K562 (cell line): ENCODE measurements around the gene ATG13. TPM values are rescaled to one million over a fixed set of nuclear protein-coding genes. Genes with fewer than 3 reads are reported as not detected.
A peak's percentile ranks its signal among the peaks of the same experiment; 100 is the strongest.

Experiments
- ATAC-seq: fragments of 200-7000 bp; cut with Tn5 transposase; 3 replicates; pipeline ENCODE4 v1.9.1; 2020; ENCODE audit warnings: moderate library complexity
- BruUV-seq: library from RNA; stranded (reverse); fragments of 400-500 nt; replicated peaks from 2 replicates; lab custom pipeline; 2021; lab: Mats Ljungman, UMichigan
- CTCF ChIA-PET: fragments of 300-600 bp; formaldehyde crosslinking; extraction: SDS; loops from one replicate; lab custom pipeline; 2021; ENCODE audit warnings: low intra/inter-chr PET ratio; lab: Yijun Ruan, JAX
- POLR2A ChIA-PET: fragments of 300-600, 350-650 bp; sonication (Branson Sonifier 250); formaldehyde crosslinking; extraction: SDS; loops from one replicate; lab custom pipeline; 2021; ENCODE audit warnings: antibody characterized with exemption, inconsistent platforms; lab: Yijun Ruan, JAX
- DNase-seq, 4 experiments: peaks; one replicate each; pipeline versions ENCODE4 v3.0.0 to v3.0.0-alpha.2; 2011 to 2018; ENCODE audit warnings: low spot score in 3 of 4, mixed read lengths in 3 of 4; ENCODE audit errors: extremely low read depth in 1 of 4
- FAIRE-seq: peaks from 2 replicates; lab custom pipeline; 2011; peaks lifted over from hg19 to GRCh38; lab: Jason Lieb, UNC
- H2AFZ ChIP-seq: 2 replicates; pipeline ENCODE4 v1.6.0; 2011; ENCODE audit warnings: low read depth, low read length, control low read depth, inconsistent platforms
- H3K27ac ChIP-seq: fragments of 200-600 bp; 3 replicates; pipeline ENCODE4 v1.8.0; 2011; ENCODE audit warnings: low read depth, mild to moderate bottlenecking, control low read depth, inconsistent platforms, low read length, moderate library complexity, mixed read lengths; ENCODE audit errors: extremely low read depth
- H3K27me3 ChIP-seq, 2 experiments: fragments of 300-600 bp in 1 of 2; 2 replicates in 1 of 2; 3 replicates in 1 of 2; pipeline versions ENCODE4 v1.6.0 to v1.8.0; 2011; ENCODE audit warnings: inconsistent platforms in 2 of 2, low read length in 2 of 2, mild to moderate bottlenecking in 1 of 2, mixed read lengths in 1 of 2, moderate library complexity in 1 of 2; ENCODE audit not compliant: control insufficient read depth in 2 of 2, insufficient read depth in 2 of 2
- H3K36me3 ChIP-seq: fragments of 300-600 bp; 3 replicates; pipeline ENCODE4 v1.8.0; 2011; ENCODE audit warnings: mild to moderate bottlenecking, low read length, inconsistent platforms; ENCODE audit not compliant: control insufficient read depth, insufficient read depth
- H3K4me1 ChIP-seq, 2 experiments: fragments of 200-600 bp in 1 of 2; replicated peaks in 1 of 2; 2 replicates in 1 of 2; 3 replicates in 1 of 2; pipeline versions ENCODE4 v1.5.1 to v1.8.0; 2011; ENCODE audit warnings: inconsistent platforms in 2 of 2, low read length in 2 of 2, mild to moderate bottlenecking in 1 of 2, mixed read lengths in 1 of 2, moderate library complexity in 1 of 2; ENCODE audit not compliant: control insufficient read depth in 2 of 2, insufficient read depth in 2 of 2
- H3K4me2 ChIP-seq: 2 replicates; pipeline ENCODE4 v1.6.1; 2011; ENCODE audit warnings: low read length, control low read depth, inconsistent platforms, mixed read lengths; ENCODE audit not compliant: insufficient read depth
- H3K4me3 ChIP-seq: fragments of 200-600 bp; sonication (generic), shearing (Covaris generic); 2 replicates; pipeline ENCODE4 v1.5.1; 2016; ENCODE audit warnings: control low read depth, inconsistent platforms
- H3K79me2 ChIP-seq: fragments of 200-600 bp; 3 replicates; pipeline ENCODE4 v1.8.0; 2011; ENCODE audit warnings: low read length, inconsistent platforms; ENCODE audit not compliant: control insufficient read depth, insufficient read depth
- H3K9ac ChIP-seq, 2 experiments: 2 replicates each; pipeline versions ENCODE4 v1.6.0 to v1.6.1; 2011; ENCODE audit warnings: low read depth in 2 of 2, low read length in 2 of 2, control low read depth in 1 of 2, inconsistent platforms in 1 of 2, mild to moderate bottlenecking in 1 of 2, mixed read lengths in 1 of 2; ENCODE audit not compliant: insufficient read depth in 1 of 2
- H3K9me1 ChIP-seq: one replicate; pipeline ENCODE4 v1.6.0; 2011; ENCODE audit warnings: inconsistent platforms, mild to moderate bottlenecking, low read length, moderate library complexity; ENCODE audit not compliant: control insufficient read depth, insufficient read depth
- H3K9me3 ChIP-seq: replicated peaks from 2 replicates; pipeline ENCODE4 v1.5.1; 2011; ENCODE audit warnings: low read depth, low read length, inconsistent platforms; ENCODE audit not compliant: control insufficient read depth, insufficient read depth
- H4K20me1 ChIP-seq: replicated peaks from 2 replicates; pipeline ENCODE4 v1.6.1; 2011; ENCODE audit warnings: low read length, inconsistent platforms, mixed read lengths; ENCODE audit not compliant: control insufficient read depth, insufficient read depth
- ARID1B ChIP-seq: fragments of 450-650 bp; IDR thresholded peaks from 2 replicates; pipeline ENCODE4 v1.6.1; 2016; ENCODE audit warnings: antibody characterized with exemption, mild to moderate bottlenecking, inconsistent platforms
- ELF4 ChIP-seq: fragments of 450-650 bp; formaldehyde crosslinking; IDR thresholded peaks from 2 replicates; pipeline ENCODE4 v1.4.0; 2022; ENCODE audit warnings: missing genetic modification characterization
- KDM4B ChIP-seq, 2 experiments: fragments of 450-650 bp in 1 of 2; sonication (generic) in 1 of 2; IDR thresholded peaks; 2 replicates each; pipeline ENCODE4 v1.6.1; 2016 to 2017; ENCODE audit warnings: borderline replicate concordance in 2 of 2, antibody characterized with exemption in 1 of 2, low read depth in 1 of 2, mild to moderate bottlenecking in 1 of 2
- MED1 ChIP-seq: sonication (generic); formaldehyde crosslinking; IDR thresholded peaks from 2 replicates; pipeline ENCODE4 v1.8.1; 2023; ENCODE audit warnings: missing genetic modification reagents, borderline replicate concordance
- MTA2 ChIP-seq: fragments of 450-650 bp; IDR thresholded peaks from 2 replicates; pipeline ENCODE4 v1.6.1; 2016; ENCODE audit warnings: low read depth
- MXI1 ChIP-seq: IDR thresholded peaks from 2 replicates; pipeline ENCODE4 v1.6.1; 2011; ENCODE audit warnings: low read depth, mild to moderate bottlenecking, improper control_type of control experiment, low read length
- NRF1 ChIP-seq, 2 experiments: fragments of 450-650 bp; IDR thresholded peaks in 1 of 2; conservative IDR thresholded peaks in 1 of 2; 2 replicates each; pipeline ENCODE4 v1.6.1; 2014; ENCODE audit warnings: mild to moderate bottlenecking in 2 of 2
- PATZ1 ChIP-seq: fragments of 250-450 bp; sonication (Bioruptor Pico); IDR thresholded peaks from 2 replicates; pipeline ENCODE4 v1.5.0; 2020; ENCODE audit warnings: mild to moderate bottlenecking, borderline replicate concordance
- PRPF4 ChIP-seq: fragments of 200-400 bp; formaldehyde crosslinking; IDR thresholded peaks from one replicate; pipeline ENCODE4 v1.6.1; 2017; ENCODE audit warnings: low read length, low read depth, mild to moderate bottlenecking; ENCODE audit not compliant: insufficient read depth, poor library complexity, severe bottlenecking
- RAD21 ChIP-seq, 2 experiments: fragments of 250-450 bp in 1 of 2; fragments of 450-650 bp in 1 of 2; sonication (Bioruptor Pico) in 1 of 2; formaldehyde crosslinking in 1 of 2; IDR thresholded peaks in 1 of 2; conservative IDR thresholded peaks in 1 of 2; 2 replicates each; pipeline versions ENCODE4 v1.4.0 to v1.8.0; 2020 to 2022; ENCODE audit warnings: mild to moderate bottlenecking in 2 of 2, moderate library complexity in 1 of 2
- TAL1 ChIP-seq: fragments of 450-650 bp; IDR thresholded peaks from 2 replicates; pipeline ENCODE4 v1.6.1; 2016; ENCODE audit warnings: mild to moderate bottlenecking
- ZFP30 ChIP-seq: fragments of 250-450 bp; sonication (Bioruptor Pico); IDR thresholded peaks from 2 replicates; pipeline ENCODE4 v1.8.0; 2022; ENCODE audit warnings: moderate library complexity, mild to moderate bottlenecking, inconsistent platforms, borderline replicate concordance
- ZNF124 ChIP-seq: sonication (generic); formaldehyde crosslinking; IDR thresholded peaks from 2 replicates; pipeline ENCODE4 v1.8.1; 2022; ENCODE audit warnings: missing genetic modification reagents
- ZNF23 ChIP-seq: fragments of 250-450 bp; sonication (Bioruptor Pico); IDR thresholded peaks from 2 replicates; pipeline ENCODE4 v1.4.0; 2020; ENCODE audit warnings: mild to moderate bottlenecking
- WGBS: fragments of 100-300 bp; shearing (Covaris generic); methylation state at CpG from one replicate; pipeline ENCODE4 v1.1.6; 2016; ENCODE audit warnings: low coverage, mixed read lengths; ENCODE audit not compliant: insufficient coverage; ENCODE audit errors: missing lambda C conversion rate; 5-methylcytosine and 5-hydroxymethylcytosine counted together
- in situ Hi-C: fragments of 300-500 bp; cut with MboI; formaldehyde crosslinking; loops from 4 replicates; pipeline ENCODE4 v1.15.0; 2018; ENCODE audit warnings: inconsistent platforms, mixed read lengths
- intact Hi-C: fragments of 100-400 bp; cut with micrococcal nuclease; formaldehyde crosslinking; loops from 2 replicates; pipeline ENCODE4 v1.14.2; 2022
- polyA plus RNA-seq, 8 experiments: library from polyadenylated mRNA; depleted of rRNA in 4 of 8; stranded (reverse) in 5 of 8; unstranded in 3 of 8; fragments of >200 nt; fragmentation: Nextera tagmentation in 2 of 8; fragmentation: Illumina TruSeq in 1 of 8; extraction: Ambion mirVana in 2 of 8; extraction: Trizol in 1 of 8; gene quantifications; 2 replicates each; pipeline versions ENCODE4 v1.2.1 to v1.2.3, GENCODE V29; 2011 to 2014; ENCODE audit warnings: inconsistent platforms in 1 of 8, missing spikeins in 1 of 8
- total RNA-seq, 7 experiments: library from RNA; depleted of rRNA in 6 of 7; stranded (reverse); fragments of >200 nt in 6 of 7; fragmentation: Illumina TruSeq in 2 of 7; extraction: Trizol in 2 of 7; gene quantifications; 2 replicates each; pipeline versions ENCODE4 v1.2.1 to v1.2.3, GENCODE V29; 2011 to 2021; ENCODE audit warnings: low replicate concordance in 1 of 7

The ATG13 gene
- total and polyA plus RNA-seq, 9 of the 15 experiments (the other 6 are each of a cell fraction or from before 2014, with no cell fraction given): 13.1 to 61.5 (median 36.5) TPM

GRCh38 chr11:46609386-46609785, 8.0 kb upstream of the ATG13 start (continued):
- TF ChIP-seq PATZ1 (CRISPR knock-in tag): no peak
- no peak for TF ChIP-seq PRPF4
- TF ChIP-seq KDM4B (IDR thresholded peaks at IDR 0.05; ENCODE audit: borderline replicate concordance in 2 of 2, low read depth in 1 of 2): no peak
- TF ChIP-seq ZFP30: no peak
- TF ChIP-seq ARID1B: no peak
- no peak for TF ChIP-seq ZNF124 (CRISPR knock-in tag)
- no peak for TF ChIP-seq ELF4 (CRISPR knock-in tag)
- TF ChIP-seq, all 486 proteins: peak for 0

DNA sequence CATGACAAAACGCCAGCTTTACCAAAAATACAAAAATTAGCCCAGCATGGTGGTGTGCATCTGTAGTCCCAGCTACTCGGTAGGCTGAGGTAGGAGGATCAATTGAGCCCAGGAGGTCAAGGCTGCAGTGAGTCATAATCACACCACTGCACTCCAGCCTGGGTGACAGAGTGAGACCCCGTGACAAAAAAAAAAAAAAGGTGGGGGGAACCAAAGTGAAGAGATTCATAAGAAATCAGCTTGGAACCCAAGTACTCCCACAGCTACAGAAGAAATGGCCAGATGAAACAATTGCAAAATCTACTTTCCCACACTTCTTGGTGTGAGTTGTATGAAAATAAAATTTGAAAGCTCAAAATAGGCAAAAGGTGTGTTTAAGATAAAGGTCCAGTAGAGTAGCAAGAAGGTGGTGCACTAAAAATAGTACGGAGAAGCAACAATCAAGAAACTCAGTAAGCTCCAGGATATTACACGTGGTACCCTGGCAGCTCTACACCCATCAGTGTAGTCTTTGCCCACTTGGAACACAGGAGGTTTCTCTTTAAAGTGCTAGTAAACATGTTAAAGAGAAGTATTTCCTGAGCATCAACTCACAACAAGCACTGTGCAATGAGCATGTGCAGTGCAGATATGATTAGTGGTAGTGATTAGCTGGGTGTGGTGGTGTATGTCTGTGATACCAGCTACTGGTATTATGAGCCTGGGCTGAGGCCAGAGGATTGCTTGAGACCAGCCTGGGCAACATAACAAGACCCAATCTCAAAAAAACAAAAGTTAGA, 5.6 kb upstream of the ATG13 start:
- Histone ChIP-seq H3K79me2 (peaks cover 24% of the 10 kb centered on the region; the same call in 2 of the 3 replicates), H3K9me1 (no peaks in the 10 kb centered on the region), H3K9me3 (no peaks in the 10 kb centered on the region), H3K27me3 (no peaks in the 10 kb centered on the region), H3K27ac (peak overlapping the region; percentile 21; the same call in 2 of the 3 replicates), H3K9ac (no peak overlapping the region), H3K4me2 (peak overlapping the region; percentile 59), H3K4me1 (peaks cover 25 to 27% of the 10 kb centered on the region in 2 experiments; a peak in 4 of 5 replicates), H4K20me1 (no peaks in the 10 kb centered on the region), H3K36me3 (no peaks in the 10 kb centered on the region), H2AFZ (peak overlapping the region; percentile 2; the same call in 1 of the 2 replicates), H3K4me3 (no peak overlapping the region)
- DNase-seq (peak in 2 of 4 experiments; percentile 51 to 64), FAIRE-seq (peak; percentile 76), ATAC-seq (peak; percentile 71)
- WGBS: 7% methylated on average over 5 of the region's 5 CpGs
- in situ Hi-C loops: no loop called here
- intact Hi-C loops: no loop called here
- CTCF ChIA-PET: no interaction called here
- no TSS peak for BruUV-seq
- POLR2A ChIA-PET: interaction anchor here (0.5 to 3.7 kb wide), 7 partner anchors 8 to 600 kb away, joined by 3 to 21 read pairs (median 4); partner anchors contain the start of gene AMBRA1
- TF ChIP-seq TAL1: peak; percentile 77
- peak; percentile 42 for TF ChIP-seq MTA2
- peak; percentile 87 to 89 for TF ChIP-seq NRF1 (conservative IDR thresholded peaks at IDR 0.05 in 1 of 2, IDR thresholded peaks at IDR 0.05 in 1 of 2)
- TF ChIP-seq MXI1: no peak
- TF ChIP-seq RAD21 (CRISPR knock-in tag; conservative IDR thresholded peaks at IDR 0.05 in 1 of 2, IDR thresholded peaks at IDR 0.05 in 1 of 2): no peak
- no peak for TF ChIP-seq MED1
- TF ChIP-seq ZNF23 (CRISPR knock-in tag): no peak
